Peyer's patch (tissue), 4 donors: ENCODE data around the gene WDR75.

Experiments used
- CTCF ChIP-seq, 6 experiments: fragments of 450-650 bp in 4 of 6; fragments of 200-600 bp in 2 of 6; sonication (generic) in 1 of 6; IDR thresholded peaks; one replicate each; pipeline ENCODE4 v1.5.1; 2017 to 2019; ENCODE audit warnings: antibody characterized with exemption in 6 of 6, mild to moderate bottlenecking in 3 of 6, moderate library complexity in 1 of 6
- POLR2A ChIP-seq, 2 donors: fragments of 450-650 bp; IDR thresholded peaks; one replicate each; pipeline ENCODE4 v1.5.1; 2017; ENCODE audit warnings: antibody characterized with exemption in 2 of 2, mild to moderate bottlenecking in 2 of 2, moderate library complexity in 2 of 2

GRCh38 chr2:189521699-189522434 is 80.6 kb downstream of the WDR75 start:
- TF ChIP-seq POLR2A (IDR thresholded peaks at IDR 0.05), result no peak
- peak in 3 of 6 experiments; percentile 30 to 36 (median 36) for TF ChIP-seq CTCF (IDR thresholded peaks at IDR 0.05)
